ENCODE data around the gene MAP3K15.

- TF ChIP-seq POLR2AphosphoS5 (IDR thresholded peaks at IDR 0.05; ENCODE audit: low read depth, low read length) (no peak), TAF1 (IDR thresholded peaks at IDR 0.05; ENCODE audit: borderline replicate concordance, insufficient read depth, low read length) (no peak), REST (IDR thresholded peaks at IDR 0.05; ENCODE audit: insufficient read depth in 1 of 2, low read depth in 2 of 2, low read length in 2 of 2) (no peak), SIN3A (IDR thresholded peaks at IDR 0.05; ENCODE audit: borderline replicate concordance, insufficient read depth, low read length) (no peak), FOXP2 (optimal IDR thresholded peaks at IDR 0.05; ENCODE audit: borderline replicate concordance, extremely low read depth, extremely low read length, insufficient read depth) (no peak)
Measured at GRCh38 chrX:19389227-19389845, 126.0 kb downstream of the MAP3K15 start.
